ENCODE data around the gene XRCC5. TPM values are rescaled to one million over a fixed set of nuclear protein-coding genes. Genes with fewer than 3 reads are reported as not detected.

Gene XRCC5
- total and polyA plus RNA-seq, 10 of the 15 experiments (the other 5 are each of a cell fraction or from before 2014, with no cell fraction given), result 259 to 815 (median 530) TPM

GRCh38 chr2:216217904-216218260, 108.7 kb downstream of the XRCC5 start:
- ChIA-PET SMC1A (ENCODE audit: uncharacterized antibody, unreplicated experiment) (interaction anchor here (1.0 to 3.3 kb wide), 7 partner anchors 12 to 280 kb away, joined by 3 to 16 read pairs (median 3); no protein-coding TSS in a partner anchor), CTCF (interaction anchor here (0.7 to 1.7 kb wide), 4 partner anchors 12 to 188 kb away, joined by 3 to 5 read pairs (median 4); no protein-coding TSS in a partner anchor), RAD21 (ENCODE audit: unreplicated experiment) (interaction anchor here (1.1 to 2.8 kb wide), 3 partner anchors 11 to 199 kb away, joined by 3 to 6 read pairs (median 4); no protein-coding TSS in a partner anchor), POLR2A (interaction anchor here (0.6 kb wide), 1 partner anchor 13 kb away, joined by 3 read pairs; no protein-coding TSS in a partner anchor)
- BruUV-seq (replicated peaks), result no TSS peak
- Histone ChIP-seq H3K4me3 (0 out of 2 replicates have a peak overlapping the region, but pooled peaks have one; percentile 16), H3K36me3 (ENCODE audit: control insufficient read depth in 2 of 2, insufficient read depth in 2 of 2, low read length in 1 of 2) (peaks cover 0 to 4% of the 10 kb centered on the region in 2 experiments; a peak in 1 of 4 replicates), H3K9ac (ENCODE audit: control insufficient read depth, insufficient read depth, low read length) (peak overlapping the region; percentile 44), H3K27ac (ENCODE audit: control insufficient read depth, insufficient read depth) (peak overlapping the region; percentile 68), H3K79me2 (ENCODE audit: control insufficient read depth, insufficient read depth, low read length) (no peaks in the 10 kb centered on the region), H3K27me3 (replicated peaks in 1 of 2; ENCODE audit: control insufficient read depth in 2 of 2, insufficient read depth in 2 of 2, low read length in 1 of 2) (no peaks in the 10 kb centered on the region), H2AFZ (ENCODE audit: control insufficient read depth, low read depth, low read length) (peak overlapping the region; percentile 21), H3K4me1 (ENCODE audit: control insufficient read depth, insufficient read depth, low read length) (peaks cover 40% of the 10 kb centered on the region), H4K20me1 (ENCODE audit: control insufficient read depth, insufficient read depth) (no peaks in the 10 kb centered on the region), H3K4me2 (ENCODE audit: control insufficient read depth, insufficient read depth) (peak overlapping the region; percentile 68), H3K9me3 (replicated peaks; ENCODE audit: control insufficient read depth, insufficient read depth, low read length) (no peaks in the 10 kb centered on the region)
- TF ChIP-seq TCF12 (IDR thresholded peaks at IDR 0.05; ENCODE audit: low read depth, low read length) (0 out of 2 replicates have a peak, but pooled peaks have one; percentile 7), RUNX3 (IDR thresholded peaks at IDR 0.05; ENCODE audit: low read length) (0 out of 2 replicates have a peak, but pooled peaks have one; percentile 14), POU2F2 (IDR thresholded peaks at IDR 0.05; ENCODE audit: borderline replicate concordance, low read depth, low read length) (no peak)
- intact Hi-C loops (cut with micrococcal nuclease; ENCODE audit: unreplicated experiment), result no loop called here
- no peak for DNase-seq (ENCODE audit: low read depth, low spot score)
- no peak for FAIRE-seq
- 47% methylated on average over 2 of the region's 2 CpGs for WGBS (ENCODE audit: insufficient coverage, insufficient replicate concordance, low lambda C conversion rate, missing lambda C conversion rate)
- ATAC-seq, result peak; percentile 52
- in situ Hi-C loops (cut with MboI), result loop anchor here (10.0 kb wide), 2 partner anchors 187 to 447 kb away; no protein-coding TSS in a partner anchor

- intact Hi-C loops (cut with micrococcal nuclease; ENCODE audit: unreplicated experiment) (loop anchor here (5.0 kb wide), 2 partner anchors 277 to 297 kb away; partner anchors contain the start of gene RPL37A), in situ Hi-C loops (cut with MboI) (loop anchor here (10.0 kb wide), 2 partner anchors 185 to 445 kb away; no protein-coding TSS in a partner anchor)
- ChIA-PET POLR2A (no interaction called here), CTCF (interaction anchor here (0.6 to 1.2 kb wide), 2 partner anchors 106 to 611 kb away, joined by 3 to 4 read pairs; no protein-coding TSS in a partner anchor), RAD21 (ENCODE audit: unreplicated experiment) (no interaction called here), SMC1A (ENCODE audit: uncharacterized antibody, unreplicated experiment) (interaction anchor here (1.1 to 6.3 kb wide), 5 partner anchors 16 to 299 kb away, joined by 3 to 84 read pairs (median 5); partner anchors contain the start of gene SMARCAL1)
- no peak for FAIRE-seq
- 75% methylated on average over 6 of the region's 6 CpGs for WGBS (ENCODE audit: insufficient coverage, insufficient replicate concordance, low lambda C conversion rate, missing lambda C conversion rate)
- H3K4me2 ChIP-seq (ENCODE audit: control insufficient read depth, insufficient read depth), result no peak overlapping the region
- H4K20me1 ChIP-seq (ENCODE audit: control insufficient read depth, insufficient read depth), result no peaks in the 10 kb centered on the region
- no peak for ATAC-seq
- H3K9ac ChIP-seq (ENCODE audit: control insufficient read depth, insufficient read depth, low read length), result no peak overlapping the region
- H3K27me3 ChIP-seq (replicated peaks in 1 of 2; ENCODE audit: control insufficient read depth in 2 of 2, insufficient read depth in 2 of 2, low read length in 1 of 2), result no peaks in the 10 kb centered on the region
- H3K27ac ChIP-seq (ENCODE audit: control insufficient read depth, insufficient read depth), result no peak overlapping the region
- DNase-seq (ENCODE audit: low read depth, low spot score), result no peak
- H3K79me2 ChIP-seq (ENCODE audit: control insufficient read depth, insufficient read depth, low read length), result no peaks in the 10 kb centered on the region
- no TSS peak for BruUV-seq (replicated peaks)
- no peak overlapping the region for H3K4me3 ChIP-seq
- no peak overlapping the region for H2AFZ ChIP-seq (ENCODE audit: control insufficient read depth, low read depth, low read length)
- peaks cover 0 to 2% of the 10 kb centered on the region in 2 experiments; a peak in 1 of 4 replicates for H3K36me3 ChIP-seq (ENCODE audit: control insufficient read depth in 2 of 2, insufficient read depth in 2 of 2, low read length in 1 of 2)
- H3K4me1 ChIP-seq (ENCODE audit: control insufficient read depth, insufficient read depth, low read length), result peaks cover 43% of the 10 kb centered on the region
- H3K9me3 ChIP-seq (replicated peaks; ENCODE audit: control insufficient read depth, insufficient read depth, low read length), result no peaks in the 10 kb centered on the region
- no peak for TF ChIP-seq BCL11A (IDR thresholded peaks at IDR 0.05; ENCODE audit: low read depth, low read length)
- TF ChIP-seq MEF2B (IDR thresholded peaks at IDR 0.05; ENCODE audit: partially characterized antibody, poor library complexity, severe bottlenecking), result no peak
- TF ChIP-seq MTA2 (IDR thresholded peaks at IDR 0.05; ENCODE audit: low read depth), result no peak
- TF ChIP-seq TCF12 (IDR thresholded peaks at IDR 0.05; ENCODE audit: low read depth, low read length), result no peak
- TF ChIP-seq CBX5 (IDR thresholded peaks at IDR 0.05; ENCODE audit: low read depth), result no peak
- no peak for TF ChIP-seq ZNF687 (IDR thresholded peaks at IDR 0.05)
- no peak for TF ChIP-seq EZH2 (IDR thresholded peaks at IDR 0.05; ENCODE audit: borderline replicate concordance, control insufficient read depth, low read depth, low read length)
- TF ChIP-seq IRF3 (IDR thresholded peaks at IDR 0.05), result no peak
- TF ChIP-seq FOXM1 (IDR thresholded peaks at IDR 0.05; ENCODE audit: low read depth, low read length), result no peak
- TF ChIP-seq IKZF1 (conservative IDR thresholded peaks at IDR 0.05), result no peak
These were observed 110.7 kb downstream of the XRCC5 start for GRCh38 chr2:216219861-216220260.

Data from GM12878 (cell line).